ENCODE measurements around the gene LRMDA.

LRMDA gene

DNA sequence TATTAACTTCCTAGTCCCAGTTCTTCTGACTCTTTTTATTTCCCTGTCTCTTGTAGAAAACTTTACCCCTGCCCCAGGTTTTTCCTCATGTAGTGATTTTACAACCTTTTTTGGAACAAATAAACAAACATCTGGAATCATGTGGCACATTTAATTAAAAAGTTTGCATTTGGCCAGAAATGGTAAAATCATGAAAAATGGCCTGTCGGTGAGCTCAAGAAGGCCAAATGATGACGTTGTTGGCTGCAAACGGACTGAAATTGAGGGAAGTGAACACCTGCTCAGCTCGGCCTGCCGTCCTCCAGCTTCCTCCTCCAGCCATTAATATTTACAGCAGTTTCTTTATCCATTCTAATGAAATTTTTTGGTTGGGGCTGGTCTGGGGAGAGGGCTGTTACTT, 902.8 kb downstream of the LRMDA start:
- DNase-seq: peak; percentile 79 to 80

DNA sequence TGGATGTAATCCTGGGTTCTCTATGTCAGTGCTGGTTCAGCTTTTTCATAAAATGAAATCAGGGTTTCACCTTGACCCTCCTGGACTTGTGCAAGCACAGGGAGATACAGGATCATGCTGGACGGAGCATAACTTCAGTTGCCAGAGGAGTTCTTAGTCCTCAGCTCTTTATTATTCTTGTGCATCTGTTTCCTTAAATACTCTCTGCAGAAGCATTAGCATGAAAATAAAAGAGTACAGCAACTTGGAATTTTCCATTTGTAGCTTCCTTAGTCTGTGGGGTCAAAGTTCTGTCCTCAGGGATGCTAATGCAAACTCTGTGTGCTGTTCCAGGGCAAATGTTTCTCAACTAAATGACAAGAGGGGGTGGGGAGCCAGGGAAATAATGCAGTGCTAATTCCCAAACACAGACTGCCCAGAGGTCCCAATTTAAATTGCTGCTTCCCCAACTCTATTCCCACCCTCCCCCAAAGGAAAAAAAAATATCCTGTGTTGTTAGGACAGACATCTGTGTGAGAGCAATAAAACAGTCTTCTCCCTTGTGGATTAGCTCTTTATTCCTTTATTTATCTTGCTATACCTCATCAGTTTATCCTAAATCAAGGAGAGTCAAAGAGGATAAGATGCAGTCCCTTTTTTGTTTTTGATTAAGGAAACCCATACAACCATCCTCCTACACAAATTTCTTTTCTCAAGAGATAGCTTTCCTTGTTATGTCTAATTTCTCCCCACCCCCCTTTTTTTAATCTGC, 905.0 kb downstream of the LRMDA start:
- no peak for DNase-seq

DNA sequence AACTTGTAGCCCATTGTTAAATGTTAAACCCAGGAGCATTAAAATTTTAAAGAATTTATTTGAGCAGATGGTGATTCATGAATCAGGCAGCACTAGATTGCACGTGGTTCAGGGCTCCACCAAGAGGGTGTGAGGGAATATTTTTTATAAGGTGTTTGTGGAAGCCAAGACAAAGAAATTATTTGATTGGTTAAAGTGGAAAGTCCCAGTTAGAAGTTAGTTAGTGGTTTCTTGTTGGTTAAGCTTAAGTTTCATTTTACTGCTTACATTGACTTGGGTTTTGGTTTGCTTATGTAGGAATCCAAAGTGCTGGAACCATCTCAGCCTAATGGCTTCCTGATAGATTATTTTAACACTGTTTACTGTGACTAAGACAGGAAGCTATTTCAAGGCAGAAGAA, 906.2 kb downstream of the LRMDA start:
- no peak for DNase-seq

DNA sequence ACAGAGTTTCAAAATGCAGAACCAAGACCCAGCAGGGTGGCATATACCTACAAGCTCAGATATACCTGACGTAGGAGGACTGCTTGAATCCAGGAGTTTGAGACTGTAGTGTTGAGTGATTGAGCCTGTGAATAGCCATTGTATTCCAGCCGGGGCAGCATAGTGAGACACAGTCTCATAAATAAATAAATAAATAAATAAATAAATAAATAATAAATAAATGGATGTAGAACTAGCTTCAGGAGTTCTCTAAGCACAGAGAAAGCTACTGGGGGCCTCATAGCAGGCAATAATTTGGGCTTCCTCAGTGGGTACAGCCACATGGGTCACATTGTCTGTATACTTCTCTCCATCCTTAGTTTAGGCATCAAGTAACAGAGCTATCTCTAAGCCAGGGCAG, 906.8 kb downstream of the LRMDA start:
- DNase-seq: no peak

DNA sequence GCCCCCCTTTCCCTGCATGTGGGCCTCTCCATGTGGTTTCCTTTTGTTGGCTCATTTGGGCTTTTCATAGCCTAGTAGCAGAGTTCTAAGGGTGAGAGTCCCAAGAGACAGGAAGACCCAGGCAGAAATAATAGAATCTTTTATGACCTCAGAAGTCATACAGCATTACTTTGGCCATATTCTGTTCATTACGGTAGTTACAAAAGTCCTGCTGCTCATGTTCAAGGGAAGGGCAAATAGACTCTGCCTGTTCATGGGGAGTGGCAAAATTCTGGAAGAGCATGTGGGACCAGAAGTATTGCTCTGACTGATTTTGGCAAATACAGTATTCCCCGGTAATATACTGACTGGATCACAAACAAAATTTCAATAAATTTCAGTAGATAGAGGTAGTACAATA, 910.3 kb downstream of the LRMDA start:
- DNase-seq: no peak

DNA sequence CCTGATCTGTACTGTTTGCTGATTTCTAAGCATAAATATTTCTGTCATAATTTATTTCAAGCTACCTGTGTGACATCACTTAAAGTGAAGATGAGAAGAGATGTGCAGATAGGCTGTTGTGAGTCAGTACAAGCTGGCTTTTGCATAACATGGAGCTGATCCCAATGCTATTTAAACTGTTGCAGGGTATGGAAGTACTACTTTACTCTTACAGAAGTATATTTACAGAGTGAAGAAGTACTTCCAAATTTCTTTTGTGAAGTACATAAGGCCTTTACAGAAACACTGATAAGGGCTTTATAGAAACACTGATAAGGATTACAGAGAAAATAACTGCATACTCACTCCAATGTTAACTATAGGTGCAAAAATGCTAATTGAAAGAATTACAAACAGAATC, 911.6 kb downstream of the LRMDA start:
- DNase-seq: no peak

DNA sequence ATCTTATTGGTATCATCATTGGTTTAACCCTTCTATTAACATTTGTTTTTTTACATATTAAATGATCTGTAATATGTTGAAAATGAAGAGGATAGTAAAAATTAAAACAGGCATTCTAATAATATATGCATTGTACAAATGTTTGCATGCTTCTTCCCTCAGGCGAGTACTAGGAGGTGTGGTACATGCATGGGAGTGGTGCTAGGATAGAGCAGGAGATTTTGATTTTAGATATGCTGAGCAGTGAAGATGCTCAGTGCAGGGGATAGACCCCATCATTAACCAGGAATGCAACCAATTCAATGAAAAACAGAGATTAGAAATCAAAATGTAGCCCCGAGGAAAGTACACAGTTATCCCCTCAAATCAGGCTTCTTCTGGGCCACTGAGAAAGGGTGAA, 916.4 kb downstream of the LRMDA start:
- no peak for DNase-seq

DNA sequence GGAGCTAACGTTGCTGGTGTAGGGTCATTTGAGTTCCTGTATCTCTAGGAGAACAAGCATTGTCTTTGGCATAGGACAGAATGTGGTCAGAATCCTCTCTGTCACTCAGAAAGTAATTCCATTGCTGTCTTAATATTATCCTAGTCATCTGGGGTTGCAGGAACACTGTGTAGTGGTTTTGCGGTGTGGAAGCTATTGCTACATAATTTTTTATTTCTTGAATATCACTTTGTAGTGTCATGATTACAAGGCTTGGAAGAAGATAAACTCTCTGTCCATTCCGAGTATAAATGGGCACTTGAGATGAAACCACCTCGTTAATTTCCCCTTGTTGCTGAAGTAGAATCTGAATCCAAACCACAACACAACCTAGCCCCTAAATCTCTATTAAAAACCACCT, 919.2 kb downstream of the LRMDA start:
- no peak for DNase-seq

DNA sequence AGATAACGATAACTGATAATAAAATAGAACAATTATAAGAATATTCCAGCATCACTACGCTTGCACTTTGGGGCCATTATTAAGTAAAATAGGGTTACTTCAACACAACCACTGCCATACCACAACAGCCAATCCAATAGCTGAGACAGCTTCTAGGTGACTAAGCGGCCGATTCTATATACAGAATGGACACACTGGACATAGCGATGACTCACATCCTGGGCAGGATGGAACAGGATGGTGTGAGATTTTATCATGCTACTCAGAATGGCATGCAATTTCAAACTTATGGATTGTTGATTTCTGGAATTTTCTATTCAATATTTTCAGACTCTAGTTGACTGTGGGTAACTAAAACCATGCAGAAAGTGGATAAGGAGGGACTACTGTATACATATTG, 920.9 kb downstream of the LRMDA start:
- no peak for DNase-seq

DNA sequence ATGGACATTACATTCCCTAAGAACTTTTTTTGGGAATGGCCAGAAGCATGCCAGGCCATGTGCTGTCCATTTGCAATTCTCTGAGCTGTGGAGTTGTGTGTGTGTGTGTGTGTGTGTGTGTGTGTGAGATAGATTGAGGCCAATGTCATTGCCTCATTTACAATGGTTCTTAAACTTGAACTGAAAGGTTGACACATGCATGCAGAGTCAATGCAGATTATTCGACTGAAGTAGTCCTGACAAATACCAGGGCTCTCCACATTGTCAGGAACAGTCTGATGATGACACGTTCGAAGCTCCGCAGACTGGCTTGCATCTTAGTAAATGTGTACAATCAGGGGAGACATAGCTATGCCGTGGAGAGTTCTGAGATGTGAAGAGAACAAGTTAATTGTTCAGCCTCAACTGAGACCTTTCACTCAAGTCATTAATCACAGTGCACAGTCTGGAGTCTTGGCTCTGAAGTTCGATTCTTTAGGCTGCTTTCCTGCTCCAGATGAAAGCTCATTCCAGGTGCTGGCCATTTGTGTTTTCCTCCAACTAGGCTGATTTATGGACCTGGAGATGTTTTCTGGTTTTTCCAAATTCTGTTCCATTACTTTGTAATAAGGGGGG, 921.9 kb downstream of the LRMDA start:
- DNase-seq: peak; percentile 14 to 60

DNA sequence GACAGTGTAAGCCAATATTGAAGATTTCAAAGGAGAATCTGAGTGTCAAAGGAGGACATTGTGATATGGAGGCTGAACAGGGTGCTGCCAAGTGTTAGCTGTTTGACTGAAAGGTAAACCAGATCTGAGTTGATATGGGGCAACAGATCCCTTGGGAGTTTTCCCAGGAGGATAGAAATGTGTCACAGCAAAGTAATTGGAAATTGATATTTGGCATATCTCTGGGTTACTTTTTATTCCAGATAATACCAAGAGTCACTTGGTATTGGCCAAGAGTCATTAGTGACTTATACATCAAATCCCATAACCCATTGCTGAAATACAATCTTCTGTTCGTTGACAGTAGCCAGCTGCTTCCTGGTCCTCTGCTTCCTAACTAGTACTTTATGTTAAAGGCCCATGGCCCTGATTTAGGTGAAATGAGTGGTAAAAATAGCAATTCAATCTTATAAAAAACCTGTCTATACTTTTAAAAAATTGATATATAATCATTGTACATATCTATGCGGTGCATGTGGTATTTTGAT, 922.9 kb downstream of the LRMDA start:
- DNase-seq: no peak

DNA sequence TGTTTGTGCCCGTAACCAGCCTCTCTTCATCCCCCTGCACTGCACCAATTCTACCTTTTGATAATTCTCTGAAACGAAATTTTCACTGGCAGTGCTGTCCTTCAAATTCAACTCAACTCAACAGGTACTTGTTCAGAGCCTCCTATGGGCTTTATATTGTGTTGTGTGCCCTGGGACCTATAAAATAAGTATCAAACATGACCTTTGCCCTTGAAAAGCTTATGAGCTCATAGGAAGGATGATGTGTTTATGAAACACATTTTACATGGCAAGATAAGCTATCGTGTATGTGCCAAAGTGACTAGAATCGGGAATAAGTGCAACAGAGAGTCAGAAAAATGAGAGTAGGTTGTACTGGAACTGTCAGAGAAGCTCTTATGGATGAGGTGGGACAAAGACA, 923.5 kb downstream of the LRMDA start:
- no peak for DNase-seq

DNA sequence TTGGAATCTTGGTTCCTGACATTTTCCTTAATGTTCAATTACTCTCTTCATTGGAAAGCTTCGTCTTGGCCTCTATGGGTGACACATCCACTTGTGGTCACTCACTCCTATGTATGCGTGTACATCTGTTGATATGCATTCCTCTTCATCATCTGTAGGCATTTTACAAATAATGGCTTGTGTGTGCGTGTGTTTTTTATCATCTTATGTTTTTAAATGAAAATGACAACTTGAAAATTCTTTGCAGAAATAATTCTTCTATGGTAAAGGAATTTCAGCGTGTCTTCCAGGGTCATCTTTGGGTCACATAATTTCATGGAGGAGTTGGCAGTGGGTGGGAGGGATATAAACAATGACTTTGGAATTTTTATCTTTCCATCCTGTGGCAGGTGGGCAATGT, 925.1 kb downstream of the LRMDA start:
- no peak for DNase-seq

DNA sequence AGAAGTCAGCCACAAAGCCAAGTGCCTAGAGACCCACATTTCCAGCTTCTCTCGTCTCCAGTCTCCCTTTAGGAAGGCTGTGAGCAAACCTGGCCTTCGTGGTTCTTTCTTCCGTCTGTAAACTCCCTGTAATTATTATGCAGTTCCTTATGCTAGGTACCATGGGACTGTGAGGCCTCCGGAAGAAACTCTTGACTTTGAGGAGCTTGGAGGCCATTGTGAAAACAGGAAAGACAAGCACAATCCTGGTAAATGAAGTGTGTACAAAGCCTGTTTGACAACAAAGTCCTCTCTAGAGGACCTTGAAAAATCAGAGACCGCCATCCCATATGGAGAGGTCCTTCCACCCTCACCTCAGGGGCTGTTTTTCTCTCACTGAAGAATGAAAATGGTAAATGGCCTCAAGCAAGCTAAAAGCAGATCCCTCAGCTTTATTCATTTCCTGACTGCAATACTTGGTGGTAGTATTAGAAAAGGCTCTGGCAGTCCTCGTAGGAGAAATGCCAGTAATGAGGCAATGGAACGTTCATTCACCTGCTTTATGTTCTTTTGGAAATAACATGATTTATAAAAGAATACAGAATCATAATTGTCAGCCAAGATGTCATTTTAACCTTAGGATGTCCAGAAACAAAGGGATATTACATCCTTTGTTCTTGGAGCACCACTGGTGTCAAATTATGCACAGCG, 926.4 kb downstream of the LRMDA start:
- DNase-seq: no peak

DNA sequence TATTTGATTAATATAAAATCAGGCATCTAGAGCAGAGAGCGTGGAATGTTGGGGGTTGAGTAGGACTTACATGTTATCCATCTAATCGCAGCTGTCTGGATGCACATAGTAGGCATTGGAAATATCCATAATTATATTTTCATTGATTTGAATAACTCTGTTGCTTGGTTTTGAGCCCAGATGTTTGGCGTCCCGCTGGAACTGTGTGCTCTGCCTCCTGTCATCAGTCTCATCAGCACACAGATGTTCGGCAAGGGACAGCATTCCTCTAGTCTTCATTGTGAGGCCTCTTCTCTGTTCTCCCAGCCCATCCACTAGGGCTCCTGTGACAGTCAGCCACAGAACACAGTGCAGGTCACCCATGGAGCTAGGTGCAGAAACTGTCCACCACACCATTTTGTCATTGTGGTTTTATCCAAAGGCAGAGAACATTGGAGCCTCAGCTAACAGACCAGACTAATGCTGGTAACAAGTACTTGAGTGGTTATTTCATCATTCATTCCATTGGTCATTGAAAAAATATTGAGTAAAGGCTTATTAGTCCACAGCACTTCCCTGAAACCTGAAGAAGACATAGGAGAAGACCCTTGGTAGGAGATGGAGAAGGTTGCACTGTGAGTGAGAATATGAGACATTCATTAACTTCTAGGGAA, 927.4 kb downstream of the LRMDA start:
- no peak for DNase-seq

DNA sequence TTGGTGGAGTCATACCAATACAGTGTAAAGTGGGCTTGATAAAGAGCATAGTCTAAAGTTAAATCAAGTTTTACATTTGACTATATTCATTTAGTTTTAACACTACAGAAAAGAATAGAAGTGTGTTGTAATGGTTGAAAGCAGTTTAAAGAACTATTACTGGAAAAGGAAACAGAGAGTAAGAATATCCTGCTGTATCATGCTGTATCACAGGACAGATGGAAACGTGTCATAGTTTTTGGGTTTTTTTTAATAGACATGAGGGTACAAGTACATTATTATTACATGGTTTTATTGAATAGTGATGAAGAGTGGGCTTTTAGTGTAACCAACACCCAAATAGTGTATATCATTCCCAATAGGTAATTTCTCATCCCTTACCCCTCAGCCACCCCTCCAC, 944.3 kb downstream of the LRMDA start:
- no peak for DNase-seq

DNA sequence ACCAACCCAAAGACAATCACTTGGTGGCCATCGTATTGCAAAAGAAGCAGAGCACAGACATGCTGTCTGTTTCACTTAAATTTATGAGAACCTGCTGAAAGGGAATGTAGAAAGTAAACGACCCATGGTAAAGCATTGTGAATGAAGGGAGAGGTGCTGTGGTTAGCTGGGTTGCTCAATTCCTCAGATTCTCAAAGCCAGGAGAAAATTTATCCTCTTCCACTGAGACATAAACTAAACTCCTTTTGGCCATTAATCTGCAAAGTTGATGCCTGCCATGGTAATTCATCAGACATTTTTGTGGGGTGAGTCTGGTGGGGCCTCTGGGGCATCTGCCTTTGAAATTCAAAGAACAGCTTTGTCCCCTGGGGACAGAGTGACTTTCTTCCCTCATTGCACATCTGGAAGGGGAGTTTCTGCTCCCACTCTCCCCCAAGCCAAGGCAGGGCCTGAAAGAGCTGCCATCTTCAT, 951.0 kb downstream of the LRMDA start:
- DNase-seq: no peak

DNA sequence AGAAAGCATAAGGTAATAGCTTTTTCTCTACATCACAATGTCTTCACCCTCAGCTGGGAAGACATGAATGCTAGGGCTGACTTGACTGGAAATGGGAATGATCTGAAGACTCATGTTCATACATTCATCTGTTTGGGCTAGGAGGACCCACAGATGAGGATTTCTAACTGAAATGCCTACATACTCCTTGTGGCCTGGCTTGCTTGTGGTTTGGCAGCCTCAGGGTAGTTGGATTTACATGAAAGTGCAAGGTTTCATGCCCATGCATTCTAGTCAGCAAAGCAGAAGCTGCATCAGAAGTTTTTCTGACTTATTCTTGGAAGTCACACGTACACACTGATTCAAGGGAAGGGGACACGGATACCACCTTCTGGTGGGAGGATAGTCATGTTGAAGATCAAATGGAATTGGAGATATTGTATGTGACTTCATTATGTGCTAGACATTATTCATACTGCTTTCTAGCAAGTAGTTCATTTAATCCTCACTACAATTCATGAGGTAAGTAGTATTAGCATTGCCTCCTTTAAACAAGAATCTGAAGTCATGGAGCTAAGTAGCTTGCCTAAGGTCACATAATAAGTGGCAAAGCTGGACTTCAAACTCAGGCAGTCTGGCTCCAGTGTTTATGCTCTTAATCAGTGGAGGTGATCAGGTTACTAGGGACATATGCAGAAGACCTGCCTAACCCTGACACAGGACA, 957.0 kb downstream of the LRMDA start:
- no peak for DNase-seq

DNA sequence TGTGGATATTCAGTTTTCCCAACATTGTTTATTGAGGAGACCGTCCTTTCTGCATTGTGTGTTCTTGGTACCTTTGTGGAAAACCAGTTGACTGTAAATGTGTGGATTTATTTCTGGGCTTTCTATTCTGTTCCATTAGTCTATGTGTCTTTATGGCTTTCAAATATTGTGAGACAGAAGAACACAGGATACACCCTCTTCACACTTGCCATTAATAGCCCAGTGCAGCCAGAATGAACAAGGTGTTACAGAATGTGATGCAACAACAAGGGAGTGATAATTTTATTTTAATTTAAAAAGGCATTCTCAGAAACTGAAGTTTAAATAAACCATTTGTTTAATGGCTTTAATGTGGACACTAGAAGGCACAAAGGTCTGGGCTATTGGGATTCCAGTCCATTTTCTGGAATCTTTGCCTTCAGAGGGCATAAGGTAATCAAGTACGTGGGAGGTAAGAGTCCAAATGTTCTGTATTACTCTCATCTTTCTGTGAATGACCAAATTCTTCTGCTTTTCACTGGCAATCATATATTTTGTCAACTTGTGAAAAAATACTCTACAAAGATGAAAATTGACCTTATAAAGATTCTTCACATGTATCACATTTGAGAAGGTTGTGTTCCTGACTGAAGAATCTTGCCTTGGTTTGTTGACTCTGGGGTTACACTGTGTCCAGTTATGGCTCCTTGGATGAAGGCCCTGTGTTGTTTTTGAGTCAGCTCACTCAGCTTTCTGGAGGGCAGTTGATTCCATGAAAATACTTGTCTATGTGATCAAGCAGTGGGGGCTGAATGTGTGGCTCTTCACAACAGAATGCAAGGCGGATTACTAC, 962.7 kb downstream of the LRMDA start:
- no peak for DNase-seq

DNA sequence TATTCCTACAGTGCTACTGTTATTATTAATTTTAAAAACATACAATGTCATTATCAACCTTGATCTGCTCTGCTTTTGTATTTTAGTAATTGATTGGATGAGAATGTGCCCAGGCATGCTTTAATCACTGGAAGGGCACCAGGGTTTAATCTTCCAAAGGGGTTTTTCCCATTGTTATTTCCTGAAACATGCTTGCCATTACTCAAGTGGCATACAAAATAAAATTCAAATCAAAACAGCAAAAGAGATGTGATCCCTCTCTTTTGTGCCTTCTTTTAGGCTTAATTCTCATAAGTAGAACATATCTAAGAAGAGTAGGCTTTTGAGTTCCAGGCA, 963.3 kb downstream of the LRMDA start:
- no peak for DNase-seq

DNA sequence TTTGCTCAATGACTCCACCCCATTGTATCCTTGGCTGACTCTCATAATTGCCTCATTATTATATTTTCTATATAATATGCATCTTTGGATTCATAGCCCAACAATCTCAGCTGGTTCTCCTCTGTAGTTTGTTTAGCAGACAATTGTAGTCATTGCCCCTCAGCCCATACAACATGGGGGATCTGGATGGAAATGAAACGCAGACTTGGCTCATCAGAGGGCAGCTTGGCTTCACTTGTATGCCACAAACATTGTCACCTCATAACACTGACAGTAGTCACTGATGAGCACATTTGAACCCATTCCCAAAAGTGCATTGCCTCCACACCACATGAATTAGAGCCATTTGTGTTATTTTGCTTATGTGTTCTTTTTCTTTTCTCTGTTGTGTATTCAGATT, 963.8 kb downstream of the LRMDA start:
- DNase-seq: no peak

DNA sequence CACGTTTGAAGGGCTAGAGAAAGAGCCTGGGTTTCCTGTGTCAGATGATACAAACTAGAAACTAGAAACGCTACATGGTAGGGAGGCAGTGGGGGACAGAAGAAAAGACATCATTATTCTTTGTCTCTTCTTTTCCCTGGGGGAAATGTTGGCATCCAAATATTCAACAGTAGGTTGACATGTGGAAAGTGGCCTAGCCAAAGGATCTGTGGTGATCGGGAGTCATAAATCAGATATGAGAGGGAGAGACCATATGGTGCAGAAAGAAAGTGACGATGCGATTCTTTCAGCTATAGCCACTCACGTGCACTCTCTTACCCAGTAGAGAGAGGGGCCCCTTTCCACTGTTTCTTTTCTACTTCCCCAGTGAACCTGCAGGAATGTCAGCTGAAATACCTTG, 964.7 kb downstream of the LRMDA start:
- DNase-seq: peak; percentile 82 to 91

Measured in NCI-H446 (cell line).